ENCODE measurements around the gene DLX4. TPM values are rescaled to one million over a fixed set of nuclear protein-coding genes. Genes with fewer than 3 reads are reported as not detected.

Gene DLX4
- total and polyA plus RNA-seq, 10 of the 15 experiments (the other 5 are each of a cell fraction or from before 2014, with no cell fraction given) = 0.05 to 0.29 (median 0.15) TPM

GRCh38 chr17:49946964-49947584 lies 21.9 kb upstream of the DLX4 start:
- Histone ChIP-seq H3K4me1 (ENCODE audit: control insufficient read depth, insufficient read depth, low read length) (no peaks in the 10 kb centered on the region), H2AFZ (ENCODE audit: control insufficient read depth, low read depth, low read length) (no peak overlapping the region), H3K9me3 (replicated peaks; ENCODE audit: control insufficient read depth, insufficient read depth, low read length) (no peaks in the 10 kb centered on the region), H3K27me3 (replicated peaks in 1 of 2; ENCODE audit: control insufficient read depth in 2 of 2, insufficient read depth in 2 of 2, low read length in 1 of 2) (peaks cover 2 to 5% of the 10 kb centered on the region in 2 experiments; a peak in 3 of 4 replicates), H3K9ac (ENCODE audit: control insufficient read depth, insufficient read depth, low read length) (no peak overlapping the region), H3K27ac (ENCODE audit: control insufficient read depth, insufficient read depth) (no peak overlapping the region), H3K79me2 (ENCODE audit: control insufficient read depth, insufficient read depth, low read length) (no peaks in the 10 kb centered on the region), H3K36me3 (ENCODE audit: control insufficient read depth in 2 of 2, insufficient read depth in 2 of 2, low read length in 1 of 2) (no peaks in the 10 kb centered on the region), H4K20me1 (ENCODE audit: control insufficient read depth, insufficient read depth) (no peaks in the 10 kb centered on the region), H3K4me2 (ENCODE audit: control insufficient read depth, insufficient read depth) (no peak overlapping the region), H3K4me3 (no peak overlapping the region)
- POLR2A ChIA-PET = no interaction called here
- in situ Hi-C loops (cut with MboI) (no loop called here), intact Hi-C loops (cut with micrococcal nuclease; ENCODE audit: unreplicated experiment) (no loop called here)
- BruUV-seq (replicated peaks) = no TSS peak
- CTCF ChIA-PET = interaction anchor here (0.6 kb wide), 1 partner anchor 900 kb away, joined by 3 read pairs; no protein-coding TSS in a partner anchor
- SMC1A ChIA-PET (ENCODE audit: uncharacterized antibody, unreplicated experiment) = no interaction called here
- TF ChIP-seq STAT3 (IDR thresholded peaks at IDR 0.05; ENCODE audit: low read depth, low read length) = no peak
- TF ChIP-seq IRF5 (IDR thresholded peaks at IDR 0.05; ENCODE audit: borderline replicate concordance) = no peak
- no peak for TF ChIP-seq EGR1 (IDR thresholded peaks at IDR 0.05; ENCODE audit: borderline replicate concordance in 1 of 2, low read depth in 2 of 2, low read length in 2 of 2)
- no peak for TF ChIP-seq SKIL (IDR thresholded peaks at IDR 0.05; ENCODE audit: low read depth, poor library complexity, severe bottlenecking)
- TF ChIP-seq MYC (IDR thresholded peaks at IDR 0.05; ENCODE audit: insufficient read depth, insufficient read length, insufficient replicate concordance, low read length, severe bottlenecking) = no peak
- TF ChIP-seq ZNF622 (IDR thresholded peaks at IDR 0.05) = no peak
- no peak for TF ChIP-seq POLR2AphosphoS2 (IDR thresholded peaks at IDR 0.05; ENCODE audit: low read depth, low read length)
- no peak for TF ChIP-seq BCL11A (IDR thresholded peaks at IDR 0.05; ENCODE audit: low read depth, low read length)
- no peak for TF ChIP-seq BRCA1 (IDR thresholded peaks at IDR 0.05; ENCODE audit: low read depth, low read length)
- no peak for TF ChIP-seq SMAD5 (IDR thresholded peaks at IDR 0.05; ENCODE audit: low read depth)
- RAD21 ChIA-PET (ENCODE audit: unreplicated experiment) = no interaction called here
- no peak for DNase-seq (ENCODE audit: low read depth, low spot score)
- no peak for FAIRE-seq
- no peak for ATAC-seq
- 17% methylated on average over 11 of the region's 11 CpGs for WGBS (ENCODE audit: insufficient coverage, insufficient replicate concordance, low lambda C conversion rate, missing lambda C conversion rate)
